IMR-90 (cell line): Measurements from ENCODE around the gene ITPKB. TPM values are rescaled to one million over a fixed set of nuclear protein-coding genes. Genes with fewer than 3 reads are reported as not detected.

Experiments used
- ATAC-seq: fragments of 200-7000 bp; cut with Tn5 transposase; 2 replicates; pipeline ENCODE4 v1.9.1; 2020; ENCODE audit warnings: low read depth, mild to moderate bottlenecking, moderate library complexity
- BruUV-seq: library from RNA; stranded (reverse); fragments of 400-500 nt; replicated peaks from 2 replicates; lab custom pipeline; 2021; lab: Mats Ljungman, UMichigan
- CTCF ChIA-PET: fragments of 300-600 bp; formaldehyde crosslinking; extraction: SDS; loops from one replicate; lab custom pipeline; 2021; ENCODE audit warnings: antibody characterized with exemption; lab: Yijun Ruan, JAX
- POLR2A ChIA-PET: fragments of 300-600 bp; sonication (Branson Sonifier 250); formaldehyde crosslinking; loops from one replicate; lab custom pipeline; 2022; ENCODE audit warnings: antibody characterized with exemption; ENCODE audit not compliant: unreplicated experiment; lab: Charles Lee
- DNase-seq: peaks from one replicate; pipeline ENCODE4 v3.0.0; 2013
- H2AFZ ChIP-seq: replicated peaks from 2 replicates; pipeline ENCODE3; 2013; ENCODE audit warnings: low read length, mild to moderate bottlenecking; ENCODE audit not compliant: poor library complexity
- H2AK5ac ChIP-seq: 2 replicates; pipeline ENCODE4 v1.6.1; 2013; ENCODE audit warnings: low read depth, low read length, inconsistent platforms
- H2AK9ac ChIP-seq: replicated peaks from 2 replicates; pipeline ENCODE3; 2013; ENCODE audit warnings: mild to moderate bottlenecking, low read depth, low read length, moderate library complexity; ENCODE audit not compliant: poor library complexity
- H2BK120ac ChIP-seq: 2 replicates; pipeline ENCODE4 v1.6.1; 2013; ENCODE audit warnings: low read depth, low read length, inconsistent platforms
- H2BK15ac ChIP-seq: 3 replicates; pipeline ENCODE4 v1.6.1; 2013; ENCODE audit warnings: low read depth, low read length, inconsistent platforms
- H2BK20ac ChIP-seq: 2 replicates; pipeline ENCODE4 v1.6.1; 2013; ENCODE audit warnings: low read depth, mild to moderate bottlenecking, inconsistent platforms, low read length, moderate library complexity
- H2BK5ac ChIP-seq: 2 replicates; pipeline ENCODE4 v1.6.1; 2013; ENCODE audit warnings: mild to moderate bottlenecking, low read depth, low read length, inconsistent platforms; ENCODE audit not compliant: poor library complexity, severe bottlenecking
- H3K14ac ChIP-seq: replicated peaks from 2 replicates; pipeline ENCODE4 v1.6.1; 2013; ENCODE audit warnings: low read depth, low read length, inconsistent platforms
- H3K18ac ChIP-seq: 2 replicates; pipeline ENCODE4 v1.6.1; 2013; ENCODE audit warnings: low read depth, low read length, control low read depth
- H3K23ac ChIP-seq: 2 replicates; pipeline ENCODE4 v1.6.1; 2013; ENCODE audit warnings: low read depth, low read length, inconsistent platforms
- H3K27ac ChIP-seq: 2 replicates; pipeline ENCODE4 v1.5.1; 2013; ENCODE audit warnings: mild to moderate bottlenecking, control low read depth, low read length; ENCODE audit not compliant: insufficient read depth
- H3K27me3 ChIP-seq: 2 replicates; pipeline ENCODE4 v1.6.1; 2013; ENCODE audit warnings: low read length; ENCODE audit not compliant: control insufficient read depth, insufficient read depth
- H3K36me3 ChIP-seq: 2 replicates; pipeline ENCODE4 v1.6.1; 2013; ENCODE audit warnings: low read length, mixed read lengths; ENCODE audit not compliant: control insufficient read depth, insufficient read depth
- H3K4ac ChIP-seq: 2 replicates; pipeline ENCODE4 v1.6.1; 2013; ENCODE audit warnings: low read depth, low read length, inconsistent platforms
- H3K4me1 ChIP-seq: 2 replicates; pipeline ENCODE4 v1.6.1; 2013; ENCODE audit warnings: low read length, mixed read lengths; ENCODE audit not compliant: control insufficient read depth, insufficient read depth
- H3K4me2 ChIP-seq: 2 replicates; pipeline ENCODE4 v1.6.1; 2013; ENCODE audit warnings: low read depth, mild to moderate bottlenecking, control low read depth, low read length, moderate library complexity
- H3K4me3 ChIP-seq: 2 replicates; pipeline ENCODE4 v1.5.1; 2013; ENCODE audit warnings: low read depth, mild to moderate bottlenecking, control low read depth, low read length, moderate library complexity; ENCODE audit not compliant: insufficient read depth
- H3K56ac ChIP-seq: 2 replicates; pipeline ENCODE4 v1.6.1; 2013; ENCODE audit warnings: low read length, inconsistent platforms; ENCODE audit not compliant: insufficient read depth; ENCODE audit errors: extremely low read depth
- H3K79me1 ChIP-seq, 2 experiments: 2 replicates each; pipeline ENCODE4 v1.6.1; 2013; ENCODE audit warnings: low read length in 2 of 2, inconsistent platforms in 1 of 2, low read depth in 1 of 2
- H3K9ac ChIP-seq: 2 replicates; pipeline ENCODE4 v1.6.1; 2013; ENCODE audit warnings: low read depth, low read length, control low read depth
- H3K9me1 ChIP-seq: 2 replicates; pipeline ENCODE4 v1.6.1; 2013; ENCODE audit warnings: low read length, inconsistent platforms; ENCODE audit not compliant: insufficient read depth
- H3K9me3 ChIP-seq: 2 replicates; pipeline ENCODE4 v1.6.1; 2013; ENCODE audit warnings: low read length; ENCODE audit not compliant: control insufficient read depth, insufficient read depth
- H4K20me1 ChIP-seq: 2 replicates; pipeline ENCODE4 v1.6.1; 2013; ENCODE audit warnings: low read length, inconsistent platforms; ENCODE audit not compliant: insufficient read depth
- H4K5ac ChIP-seq: 2 replicates; pipeline ENCODE4 v1.6.1; 2013; ENCODE audit warnings: mild to moderate bottlenecking, low read depth, low read length, control low read depth
- H4K8ac ChIP-seq, 2 experiments: 2 replicates each; pipeline ENCODE4 v1.6.1; 2013; ENCODE audit warnings: low read depth in 2 of 2, low read length in 2 of 2, control low read depth in 1 of 2, inconsistent platforms in 1 of 2
- H4K91ac ChIP-seq: 2 replicates; pipeline ENCODE4 v1.6.1; 2013; ENCODE audit warnings: low read depth, low read length, inconsistent platforms; ENCODE audit not compliant: insufficient read depth
- BHLHE40 ChIP-seq: fragments of 150-350 bp; IDR thresholded peaks from 2 replicates; pipeline ENCODE4 v1.6.1; 2016; ENCODE audit warnings: mild to moderate bottlenecking, low read depth, low read length
- CEBPB ChIP-seq: IDR thresholded peaks from 2 replicates; pipeline ENCODE4 v1.6.1; 2012; ENCODE audit warnings: low read depth, low read length, improper control_type of control experiment
- CHD1 ChIP-seq: IDR thresholded peaks from 2 replicates; pipeline ENCODE4 v1.6.1; 2012; ENCODE audit warnings: low read depth, low read length, improper control_type of control experiment
- ELK1 ChIP-seq: fragments of 150-350 bp; IDR thresholded peaks from 2 replicates; pipeline ENCODE4 v1.6.1; 2016; ENCODE audit warnings: low read depth, mild to moderate bottlenecking, low read length, moderate library complexity, borderline replicate concordance
- FOS ChIP-seq: fragments of 150-350 bp; IDR thresholded peaks from 2 replicates; pipeline ENCODE4 v1.6.1; 2016; ENCODE audit warnings: low read depth, low read length
- MAFK ChIP-seq: IDR thresholded peaks from 2 replicates; pipeline ENCODE4 v1.6.1; 2012; ENCODE audit warnings: low read depth, low read length, improper control_type of control experiment
- MAZ ChIP-seq: IDR thresholded peaks from 2 replicates; pipeline ENCODE4 v1.6.1; 2012; ENCODE audit warnings: low read depth, mild to moderate bottlenecking, low read length, improper control_type of control experiment, moderate library complexity, borderline replicate concordance
- NFE2L2 ChIP-seq: fragments of 150-350 bp; IDR thresholded peaks from 2 replicates; pipeline ENCODE4 v1.6.1; 2016; ENCODE audit warnings: low read depth, mild to moderate bottlenecking, low read length
- POLR2A ChIP-seq: IDR thresholded peaks from 2 replicates; pipeline ENCODE4 v1.6.1; 2012; ENCODE audit warnings: mild to moderate bottlenecking, low read depth, low read length
- RAD21 ChIP-seq: IDR thresholded peaks from 2 replicates; pipeline ENCODE4 v1.6.1; 2012; ENCODE audit warnings: low read length, improper control_type of control experiment
- RCOR1 ChIP-seq: IDR thresholded peaks from 2 replicates; pipeline ENCODE4 v1.6.1; 2012; ENCODE audit warnings: mild to moderate bottlenecking, low read length, improper control_type of control experiment; ENCODE audit not compliant: insufficient replicate concordance
- RFX5 ChIP-seq: IDR thresholded peaks from 2 replicates; pipeline ENCODE4 v1.8.0; 2012; ENCODE audit warnings: low read depth, mild to moderate bottlenecking, low read length, moderate library complexity
- SMC3 ChIP-seq: fragments of 150-350 bp; IDR thresholded peaks from 2 replicates; pipeline ENCODE4 v1.6.1; 2016; ENCODE audit warnings: low read depth, mild to moderate bottlenecking, antibody characterized with exemption, low read length, moderate library complexity
- WGBS, 2 experiments: methylation state at CpG; one replicate each; pipeline versions ENCODE4 v1.1.5 to v1.1.7; 2013; ENCODE audit warnings: missing lambda C conversion rate in 2 of 2; ENCODE audit not compliant: insufficient read length in 1 of 2; ENCODE audit errors: extremely low coverage in 2 of 2; 5-methylcytosine and 5-hydroxymethylcytosine counted together
- dilution Hi-C: fragments of 300-500 bp; cut with HindIII; formaldehyde crosslinking; loops from one replicate; pipeline ENCODE4 v1.14.3; 2018; ENCODE audit warnings: low sequenced_read_pairs; ENCODE audit not compliant: unreplicated experiment
- in situ Hi-C: fragments of 300-500 bp; cut with MboI; formaldehyde crosslinking; loops from 3 replicates; pipeline ENCODE4 v1.14.3; 2019; ENCODE audit warnings: low sequenced_read_pairs, inconsistent platforms, mixed read lengths
- intact Hi-C: fragments of 100-400 bp; cut with micrococcal nuclease; formaldehyde crosslinking; loops from 2 replicates; pipeline ENCODE4 v1.10.0; 2022
- polyA plus RNA-seq, 3 experiments: library from polyadenylated mRNA; depleted of rRNA; stranded (reverse); fragments of >200 nt; gene quantifications; 2 replicates each; pipeline ENCODE4 v1.2.3, GENCODE V29; 2012; ENCODE audit warnings: low replicate concordance in 1 of 3
- total RNA-seq: library from RNA; depleted of rRNA; stranded (reverse); fragments of >200 nt; gene quantifications from 2 replicates; pipeline ENCODE4 v1.2.3, GENCODE V29; 2012
- TF ChIP-seq, protein P1 (sequence below): conservative IDR thresholded peaks from 2 replicates; pipeline ENCODE4 v1.5.1; 2012; ENCODE audit warnings: mild to moderate bottlenecking, low read depth, low read length, improper control_type of control experiment
- TF ChIP-seq, protein P2 (sequence below): fragments of 150-350 bp; IDR thresholded peaks from 2 replicates; pipeline ENCODE4 v1.6.1; 2017; ENCODE audit warnings: mild to moderate bottlenecking, antibody characterized with exemption, low read length, low read depth

ITPKB gene
- total and polyA plus RNA-seq, 2 of the 4 experiments (the other 2 are of a cell fraction): 0.72 to 1.4 TPM

- BruUV-seq: no TSS peak
These were observed 60.4 kb downstream of the ITPKB start for GRCh38 chr1:226678701-226679100.

More at GRCh38 chr1:226678701-226679100, 60.4 kb downstream of the ITPKB start:
- H3K27me3 ChIP-seq: peaks cover 4% of the 10 kb centered on the region; the same call in 1 of the 2 replicates
- no peak overlapping the region for H2AK5ac ChIP-seq
- no peaks in the 10 kb centered on the region for H3K36me3 ChIP-seq
- no peak overlapping the region for H2BK120ac ChIP-seq
- no peak overlapping the region for H4K91ac ChIP-seq
- H4K8ac ChIP-seq: no peak overlapping the region
- no peaks in the 10 kb centered on the region for H4K20me1 ChIP-seq
- 0 out of 4 replicates have a peak, but pooled peaks cover 0 to 3% of the 10 kb centered on the region in 2 experiments for H3K79me1 ChIP-seq
- H4K5ac ChIP-seq: no peak overlapping the region
- no peak overlapping the region for H3K27ac ChIP-seq
- H3K4me1 ChIP-seq: peaks cover 16% of the 10 kb centered on the region
- no peak overlapping the region for H3K4me3 ChIP-seq
- ChIA-PET CTCF (no interaction called here), POLR2A (no interaction called here)
- no peaks in the 10 kb centered on the region for H3K9me3 ChIP-seq
- ATAC-seq (no peak), DNase-seq (no peak)
- H2BK5ac ChIP-seq: no peak overlapping the region
- TF ChIP-seq RFX5 (no peak), MAFK (no peak), BHLHE40 (no peak), SMC3 (no peak), CEBPB (no peak), ELK1 (no peak), POLR2A (no peak), MAZ (no peak), FOS (no peak), RAD21 (no peak), CHD1 (no peak), RCOR1 (no peak), NFE2L2 (no peak)
- TF ChIP-seq, protein P1, sequence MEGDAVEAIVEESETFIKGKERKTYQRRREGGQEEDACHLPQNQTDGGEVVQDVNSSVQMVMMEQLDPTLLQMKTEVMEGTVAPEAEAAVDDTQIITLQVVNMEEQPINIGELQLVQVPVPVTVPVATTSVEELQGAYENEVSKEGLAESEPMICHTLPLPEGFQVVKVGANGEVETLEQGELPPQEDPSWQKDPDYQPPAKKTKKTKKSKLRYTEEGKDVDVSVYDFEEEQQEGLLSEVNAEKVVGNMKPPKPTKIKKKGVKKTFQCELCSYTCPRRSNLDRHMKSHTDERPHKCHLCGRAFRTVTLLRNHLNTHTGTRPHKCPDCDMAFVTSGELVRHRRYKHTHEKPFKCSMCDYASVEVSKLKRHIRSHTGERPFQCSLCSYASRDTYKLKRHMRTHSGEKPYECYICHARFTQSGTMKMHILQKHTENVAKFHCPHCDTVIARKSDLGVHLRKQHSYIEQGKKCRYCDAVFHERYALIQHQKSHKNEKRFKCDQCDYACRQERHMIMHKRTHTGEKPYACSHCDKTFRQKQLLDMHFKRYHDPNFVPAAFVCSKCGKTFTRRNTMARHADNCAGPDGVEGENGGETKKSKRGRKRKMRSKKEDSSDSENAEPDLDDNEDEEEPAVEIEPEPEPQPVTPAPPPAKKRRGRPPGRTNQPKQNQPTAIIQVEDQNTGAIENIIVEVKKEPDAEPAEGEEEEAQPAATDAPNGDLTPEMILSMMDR: no peak
- TF ChIP-seq, protein P2, sequence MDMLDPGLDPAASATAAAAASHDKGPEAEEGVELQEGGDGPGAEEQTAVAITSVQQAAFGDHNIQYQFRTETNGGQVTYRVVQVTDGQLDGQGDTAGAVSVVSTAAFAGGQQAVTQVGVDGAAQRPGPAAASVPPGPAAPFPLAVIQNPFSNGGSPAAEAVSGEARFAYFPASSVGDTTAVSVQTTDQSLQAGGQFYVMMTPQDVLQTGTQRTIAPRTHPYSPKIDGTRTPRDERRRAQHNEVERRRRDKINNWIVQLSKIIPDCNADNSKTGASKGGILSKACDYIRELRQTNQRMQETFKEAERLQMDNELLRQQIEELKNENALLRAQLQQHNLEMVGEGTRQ: no peak
- 88% methylated on average over 4 of the region's 8 CpGs; no CpG with 5 or more reads in 1 of the 2 experiments for WGBS, 2 experiments
- no peak overlapping the region for H3K18ac ChIP-seq
- no peak overlapping the region for H2BK15ac ChIP-seq
- intact Hi-C loops (no loop called here), in situ Hi-C loops (no loop called here), dilution Hi-C loops (no loop called here)
- H3K23ac ChIP-seq: no peak overlapping the region
- no peak overlapping the region for H3K9ac ChIP-seq
- H3K56ac ChIP-seq: no peak overlapping the region
- no peak overlapping the region for H3K14ac ChIP-seq
- no peak overlapping the region for H3K4me2 ChIP-seq
- peaks cover 8% of the 10 kb centered on the region; the same call in 1 of the 2 replicates for H3K9me1 ChIP-seq
- H2AFZ ChIP-seq: no peak overlapping the region
- H3K4ac ChIP-seq: no peak overlapping the region
- H2BK20ac ChIP-seq: no peak overlapping the region
- no peak overlapping the region for H2AK9ac ChIP-seq
